Sigmoid colon (tissue), 7 donors: ENCODE data around the gene ZNF431. TPM values are rescaled to one million over a fixed set of nuclear protein-coding genes. Genes with fewer than 3 reads are reported as not detected.

Experiments
- DNase-seq: peaks from one replicate; pipeline ENCODE4 v3.0.0-alpha.2; 2019
- H3K27ac ChIP-seq, 4 donors: fragments of 200-600 bp; sonication (generic); one replicate each; pipeline ENCODE4 v1.5.1; 2016 to 2019; ENCODE audit warnings: mild to moderate bottlenecking in 1 of 4
- H3K27me3 ChIP-seq, 3 donors: fragments of 200-600 bp; sonication (generic); one replicate each; pipeline ENCODE4 v1.5.1; 2019; ENCODE audit warnings: mild to moderate bottlenecking in 1 of 3
- H3K36me3 ChIP-seq, 4 donors: fragments of 200-600 bp; sonication (generic); one replicate each; pipeline ENCODE4 v1.5.1; 2016 to 2019
- H3K4me1 ChIP-seq, 4 donors: fragments of 200-600 bp; sonication (generic); one replicate each; pipeline ENCODE4 v1.5.1; 2017 to 2019
- H3K4me3 ChIP-seq, 4 donors: fragments of 200-600 bp; sonication (generic); one replicate each; pipeline ENCODE4 v1.5.1; 2017 to 2019; ENCODE audit warnings: mild to moderate bottlenecking in 2 of 4, moderate library complexity in 1 of 4
- H3K9me3 ChIP-seq, 4 donors: fragments of 200-600 bp in 3 of 4; sonication (generic) in 3 of 4; one replicate each; pipeline versions ENCODE4 v1.5.1 to v1.6.1; 2013 to 2019
- CTCF ChIP-seq, 4 experiments: fragments of 450-650 bp in 3 of 4; fragments of 200-600 bp in 1 of 4; IDR thresholded peaks; one replicate each; pipeline ENCODE4 v1.5.1; 2016 to 2019; ENCODE audit warnings: antibody characterized with exemption in 4 of 4, mild to moderate bottlenecking in 3 of 4, moderate library complexity in 2 of 4
- EP300 ChIP-seq, 4 donors: sonication (generic); formaldehyde crosslinking; IDR thresholded peaks; one replicate each; pipeline ENCODE4 v1.6.1; 2017; ENCODE audit warnings: antibody characterized with exemption in 4 of 4
- POLR2A ChIP-seq, 2 donors: fragments of 450-650 bp; IDR thresholded peaks; one replicate each; pipeline ENCODE4 v1.6.1; 2016; ENCODE audit warnings: antibody characterized with exemption in 2 of 2, mild to moderate bottlenecking in 2 of 2, moderate library complexity in 2 of 2
- POLR2AphosphoS5 ChIP-seq, 4 donors: sonication (generic); formaldehyde crosslinking; IDR thresholded peaks; one replicate each; pipeline ENCODE4 v1.6.1; 2017; ENCODE audit warnings: antibody characterized with exemption in 4 of 4
- WGBS, 2 donors: extraction: QIAGEN DNeasy Blood & Tissue Kit; methylation state at CpG; one replicate each; pipeline ENCODE4 v1.1.7; 2013; 5-methylcytosine and 5-hydroxymethylcytosine counted together
- intact Hi-C: fragments of 100-400 bp; cut with DNase I; formaldehyde crosslinking; loops from one replicate; pipeline ENCODE4 v1.15.1; 2023
- polyA plus RNA-seq, 3 donors: library from polyadenylated mRNA; stranded (reverse); fragments of 200-250 nt; gene quantifications; one replicate each; pipeline ENCODE4 v1.2.3, GENCODE V29; 2013
- total RNA-seq, 4 donors: library from RNA; depleted of rRNA; stranded (reverse); fragments of >200 nt; gene quantifications; one replicate each; pipeline ENCODE4 v1.1.0, GENCODE V29; 2016
- donor health status: healthy with polysubstance abuse.
- donor health status: Bipolar disorder and iron deficiency.
- donor health status: healthy.

The ZNF431 gene
- total RNA-seq (10 to 100 TPM in 2 of 4 donors, 1 to 10 TPM in 2; 6.4 to 18.6 (median 12.2) TPM), polyA plus RNA-seq (1 to 10 TPM; 1.2 to 7.4 (median 3.0) TPM)

- 0 to 1% methylated on average over 30 of the region's 30 CpGs for WGBS, 2 donors
- peak; percentile 96 for DNase-seq
- Histone ChIP-seq H3K27me3 (no peaks in the 10 kb centered on the region), H3K4me3 (peak within 1 kb of the TSS; percentile 50 to 82 (median 72)), H3K36me3 (peaks cover 0 to 36% (median 2%) of the 10 kb centered on the region in 4 donors), H3K4me1 (peaks cover 0 to 17% (median 10%) of the 10 kb centered on the region in 4 donors), H3K27ac (peak within 1 kb of the TSS; percentile 66 to 91 (median 88)), H3K9me3 (no peaks in the 10 kb centered on the region)
- TF ChIP-seq POLR2AphosphoS5 (IDR thresholded peaks at IDR 0.05) (peak; percentile 67 to 89 (median 84)), CTCF (IDR thresholded peaks at IDR 0.05) (no peak), POLR2A (IDR thresholded peaks at IDR 0.05) (peak; percentile 21 to 54), EP300 (IDR thresholded peaks at IDR 0.05) (no peak)
- intact Hi-C loops, result loop anchor here (5.0 kb wide), 1 partner anchor 120 kb away; the partner anchor contains the start of gene ZNF430
Observed at GRCh38 chr19:21141787-21142464, at the start of gene ZNF431. Gene ZNF431, plus strand, starts transcription at chr19:21142040. Its CDS starts 144 bp downstream, at chr19:21142184.

DNA sequence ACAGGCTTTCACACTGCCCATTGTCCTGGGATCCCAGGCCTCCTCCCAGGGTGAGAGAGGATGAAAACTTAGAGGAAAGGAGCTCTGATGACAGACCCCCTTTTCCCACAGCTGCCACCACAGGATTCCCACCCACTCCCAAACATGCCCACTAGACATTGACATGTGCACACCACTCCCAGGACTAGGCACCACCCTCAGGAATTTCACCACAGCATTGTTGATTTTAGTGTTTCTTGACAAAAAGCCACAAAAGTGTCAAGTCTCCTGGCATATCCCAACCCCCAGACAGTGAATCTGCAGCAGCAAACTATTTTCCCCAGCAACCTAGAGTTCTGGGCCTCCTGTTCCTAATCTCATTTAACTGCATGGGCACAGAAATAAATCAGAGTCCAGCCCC is 49.7 kb upstream of the ZNF431 start:
- H3K4me3 ChIP-seq, result no peak overlapping the region
- H3K27me3 ChIP-seq, result no peaks in the 10 kb centered on the region
- H3K36me3 ChIP-seq, result no peaks in the 10 kb centered on the region
- intact Hi-C loops, result no loop called here
- H3K27ac ChIP-seq, result peak overlapping the region in 3 of 4 donors; percentile 32 to 52 (median 47)
- no peak for DNase-seq
- peaks cover 0 to 29% (median 7%) of the 10 kb centered on the region in 4 donors for H3K4me1 ChIP-seq
- no peaks in the 10 kb centered on the region for H3K9me3 ChIP-seq
- TF ChIP-seq CTCF (IDR thresholded peaks at IDR 0.05) (no peak), EP300 (IDR thresholded peaks at IDR 0.05) (no peak), POLR2AphosphoS5 (IDR thresholded peaks at IDR 0.05) (no peak), POLR2A (IDR thresholded peaks at IDR 0.05) (no peak)

DNA sequence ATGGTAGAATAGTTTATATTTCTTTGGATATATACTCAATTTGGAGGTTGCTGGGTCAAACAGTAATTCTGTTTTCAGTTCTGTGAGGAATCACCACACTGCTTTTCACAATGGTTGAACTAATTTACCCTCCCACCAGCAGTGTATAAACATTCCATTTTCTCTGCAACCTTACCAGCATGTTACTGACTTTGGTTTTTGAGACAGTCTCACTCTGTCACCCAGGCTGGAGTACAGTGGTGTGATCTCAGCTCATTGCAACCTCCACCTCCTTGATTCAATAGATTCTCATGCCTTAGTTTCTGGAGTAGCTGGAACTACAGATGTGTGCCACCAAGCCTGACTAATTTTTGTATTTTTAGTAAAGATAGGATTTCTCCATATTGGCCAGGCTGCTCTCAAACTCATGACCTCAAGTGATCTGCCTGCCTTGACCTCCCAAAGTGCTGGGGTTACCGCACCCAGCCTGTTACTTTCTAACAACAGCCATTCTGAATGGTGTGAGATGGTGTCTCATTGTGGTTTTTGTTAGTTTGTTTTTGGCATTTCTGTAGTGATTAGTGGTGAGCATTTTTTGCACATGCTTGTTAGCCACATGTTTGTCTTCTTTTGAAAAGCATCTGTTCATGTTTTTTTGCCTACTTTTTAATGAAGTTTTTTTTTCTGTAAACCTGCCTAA is 47.4 kb upstream of the ZNF431 start:
- Histone ChIP-seq H3K36me3 (peaks cover 0 to 10% (median 0%) of the 10 kb centered on the region in 4 donors), H3K4me3 (no peak overlapping the region), H3K9me3 (no peaks in the 10 kb centered on the region), H3K27ac (no peak overlapping the region), H3K4me1 (peaks cover 0 to 13% (median 7%) of the 10 kb centered on the region in 4 donors), H3K27me3 (no peaks in the 10 kb centered on the region)
- WGBS, 2 donors, result 90 to 94% methylated on average over 1 of the region's 1 CpG
- TF ChIP-seq POLR2A (IDR thresholded peaks at IDR 0.05), result no peak
- TF ChIP-seq EP300 (IDR thresholded peaks at IDR 0.05), result no peak
- no peak for TF ChIP-seq POLR2AphosphoS5 (IDR thresholded peaks at IDR 0.05)
- no peak for TF ChIP-seq CTCF (IDR thresholded peaks at IDR 0.05)
- intact Hi-C loops, result no loop called here
- DNase-seq, result no peak

DNA sequence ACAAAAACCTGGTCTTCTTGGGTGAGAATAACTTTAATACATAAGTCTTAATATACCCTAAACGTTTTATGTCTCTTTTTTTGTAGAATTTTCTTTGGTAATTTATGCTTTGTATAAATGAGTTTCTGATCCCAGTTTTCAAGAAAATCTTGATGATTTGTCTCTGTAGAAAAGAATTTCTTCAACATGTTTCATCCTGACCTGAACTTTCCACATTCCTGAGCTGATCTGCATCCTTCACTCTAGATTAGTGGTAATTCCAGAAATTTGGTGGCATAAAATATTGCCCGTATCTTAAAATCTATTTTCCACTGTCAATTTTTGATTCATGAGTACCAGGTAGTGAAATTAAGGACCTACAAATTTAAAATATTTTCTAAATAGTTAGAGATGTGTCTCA is 43.5 kb upstream of the ZNF431 start:
- Histone ChIP-seq H3K27ac (no peak overlapping the region), H3K27me3 (no peaks in the 10 kb centered on the region), H3K9me3 (no peaks in the 10 kb centered on the region), H3K36me3 (peaks cover 0 to 14% (median 0%) of the 10 kb centered on the region in 4 donors), H3K4me1 (no peaks in the 10 kb centered on the region), H3K4me3 (no peak overlapping the region)
- intact Hi-C loops, result no loop called here
- no peak for TF ChIP-seq EP300 (IDR thresholded peaks at IDR 0.05)
- TF ChIP-seq CTCF (IDR thresholded peaks at IDR 0.05), result no peak
- no peak for TF ChIP-seq POLR2AphosphoS5 (IDR thresholded peaks at IDR 0.05)
- no peak for TF ChIP-seq POLR2A (IDR thresholded peaks at IDR 0.05)
- no peak for DNase-seq
- 64 to 88% methylated on average over 2 of the region's 2 CpGs for WGBS, 2 donors
